Measurements from ENCODE around the gene NEUROD6.

NEUROD6 gene

GRCh38 chr7:31343516-31344305, 3.2 kb upstream of the NEUROD6 start:
- no peak for TF ChIP-seq CTCF (IDR thresholded peaks at IDR 0.05; ENCODE audit: low read depth, low read length, missing control alignments)
- DNase-seq (ENCODE audit: extremely low read depth, low read depth): no peak
- no peak overlapping the region for H3K4me3 ChIP-seq (replicated peaks; ENCODE audit: low read depth, low read length)

GRCh38 chr7:31341141-31341540, 615 bp upstream of the NEUROD6 start:
- no peak overlapping the region for H3K4me3 ChIP-seq (replicated peaks; ENCODE audit: low read depth, low read length)
- no peak for DNase-seq (ENCODE audit: extremely low read depth, low read depth)
- no peak for TF ChIP-seq CTCF (IDR thresholded peaks at IDR 0.05; ENCODE audit: low read depth, low read length, missing control alignments)

GRCh38 chr7:31340051-31340450, 475 bp downstream of the NEUROD6 start:
- no peak for DNase-seq (ENCODE audit: extremely low read depth, low read depth)
- no peak overlapping the region for H3K4me3 ChIP-seq (replicated peaks; ENCODE audit: low read depth, low read length)
- no peak for TF ChIP-seq CTCF (IDR thresholded peaks at IDR 0.05; ENCODE audit: low read depth, low read length, missing control alignments)

GRCh38 chr7:31338706-31339105, 1.8 kb downstream of the NEUROD6 start:
- no peak overlapping the region for H3K4me3 ChIP-seq (replicated peaks; ENCODE audit: low read depth, low read length)
- DNase-seq (ENCODE audit: extremely low read depth, low read depth): no peak
- no peak for TF ChIP-seq CTCF (IDR thresholded peaks at IDR 0.05; ENCODE audit: low read depth, low read length, missing control alignments)

GRCh38 chr7:31337002-31337565, 3.4 kb downstream of the NEUROD6 start:
- no peak for TF ChIP-seq CTCF (IDR thresholded peaks at IDR 0.05; ENCODE audit: low read depth, low read length, missing control alignments)
- H3K4me3 ChIP-seq (replicated peaks; ENCODE audit: low read depth, low read length): no peak overlapping the region
- no peak for DNase-seq (ENCODE audit: extremely low read depth, low read depth)

- H3K4me3 ChIP-seq (replicated peaks; ENCODE audit: low read depth, low read length): no peak overlapping the region
Observed at GRCh38 chr7:31336202-31337001, 4.1 kb downstream of the NEUROD6 start.

More at GRCh38 chr7:31336202-31337001, 4.1 kb downstream of the NEUROD6 start:
- DNase-seq (ENCODE audit: extremely low read depth, low read depth): no peak
- no peak for TF ChIP-seq CTCF (IDR thresholded peaks at IDR 0.05; ENCODE audit: low read depth, low read length, missing control alignments)

All from HFF-Myc (cell line).